GM12891 (cell line): ENCODE results near the gene AQP10. TPM values are rescaled to one million over a fixed set of nuclear protein-coding genes. Genes with fewer than 3 reads are reported as not detected.
"Not testable (repeated sequence)": the region's sequence is repeated elsewhere in the genome, so short reads cannot be mapped to it uniquely, and the experiment has no call there.

Experiments
- DNase-seq: peaks from one replicate; pipeline ENCODE4 v3.0.0; 2011; ENCODE audit warnings: low spot score; ENCODE audit not compliant: insufficient read length
- FAIRE-seq: peaks from 2 replicates; lab custom pipeline; 2011; peaks lifted over from hg19 to GRCh38; lab: Jason Lieb, UNC
- PAX5 ChIP-seq: IDR thresholded peaks from 2 replicates; pipeline ENCODE4 v1.6.1; 2011; ENCODE audit warnings: low read length, moderate library complexity, mild to moderate bottlenecking; ENCODE audit not compliant: insufficient read depth, severe bottlenecking
- POLR2A ChIP-seq: IDR thresholded peaks from 2 replicates; pipeline ENCODE4 v1.6.1; 2011; ENCODE audit warnings: low read depth, low read length, control low read depth
- POLR2AphosphoS5 ChIP-seq: IDR thresholded peaks from 2 replicates; pipeline ENCODE4 v1.6.1; 2011; ENCODE audit warnings: low read depth, low read length, control low read depth
- POU2F2 ChIP-seq: IDR thresholded peaks from 2 replicates; pipeline ENCODE4 v1.6.1; 2011; ENCODE audit warnings: low read depth, mild to moderate bottlenecking, control low read depth, low read length, moderate library complexity
- SPI1 ChIP-seq: IDR thresholded peaks from 2 replicates; pipeline ENCODE4 v1.6.1; 2011; ENCODE audit warnings: low read depth, low read length, control low read depth
- TAF1 ChIP-seq: IDR thresholded peaks from 2 replicates; pipeline ENCODE4 v1.6.1; 2011; ENCODE audit warnings: low read depth, low read length, control low read depth
- polyA plus RNA-seq: library from polyadenylated mRNA; unstranded; fragments of >200 nt; gene quantifications from one replicate; pipeline ENCODE4 v1.2.1, GENCODE V29; 2012; ENCODE audit warnings: low read depth, missing spikeins, inconsistent platforms; ENCODE audit not compliant: missing spikeins

AQP10 gene
- polyA plus RNA-seq, result not detected

- DNase-seq, result no peak
- FAIRE-seq, result no peak
- TF ChIP-seq TAF1, result no peak
- TF ChIP-seq POLR2AphosphoS5, result no peak
- TF ChIP-seq POLR2A, result no peak
- TF ChIP-seq SPI1, result no peak
- TF ChIP-seq POU2F2, result no peak
- no peak for TF ChIP-seq PAX5
Measured at GRCh38 chr1:154320882-154321608, at the start of gene AQP10. TSS of gene AQP10 (plus strand) at chr1:154321093. CDS start at chr1:154321156, 63 bp downstream.

GRCh38 chr1:154272217-154272998 is 48.5 kb upstream of the AQP10 start, which contains the start of gene HAX1:
TSS of gene HAX1 (plus strand) at chr1:154272629. CDS start at chr1:154272724, 95 bp downstream.
- DNase-seq (peak; percentile 75), FAIRE-seq (peak; percentile 98)
- peak; percentile 79 for TF ChIP-seq SPI1
- TF ChIP-seq PAX5, result peak; percentile 66
- peak; percentile 82 for TF ChIP-seq POLR2A
- TF ChIP-seq TAF1, result peak; percentile 93
- peak; percentile 67; the same call in 1 of the 2 replicates for TF ChIP-seq POU2F2
- peak; percentile 77 for TF ChIP-seq POLR2AphosphoS5

GRCh38 chr1:154272999-154273563 is 47.8 kb upstream of the AQP10 start:
- no peak for FAIRE-seq
- no peak for DNase-seq
- TF ChIP-seq PAX5 (no peak), SPI1 (no peak), TAF1 (no peak), POU2F2 (no peak), POLR2A (no peak), POLR2AphosphoS5 (no peak)

GRCh38 chr1:154276797-154277196 is 44.1 kb upstream of the AQP10 start:
- DNase-seq (no peak), FAIRE-seq (no peak)
- TF ChIP-seq POLR2A (no peak), PAX5 (no peak)

- not testable (repeated sequence) for FAIRE-seq, DNase-seq
Measured at GRCh38 chr1:154287591-154287990, 33.3 kb upstream of the AQP10 start.

- DNase-seq, result no peak
- TF ChIP-seq POU2F2, result no peak
- TF ChIP-seq POLR2A, result no peak
- no peak for TF ChIP-seq SPI1
- TF ChIP-seq PAX5, result no peak
- no peak for TF ChIP-seq TAF1
- no peak for TF ChIP-seq POLR2AphosphoS5
- no peak for FAIRE-seq
Measured at GRCh38 chr1:154288661-154289060, 32.2 kb upstream of the AQP10 start.

GRCh38 chr1:154290921-154291320 is 30.0 kb upstream of the AQP10 start:
- TF ChIP-seq SPI1, result no peak
- TF ChIP-seq POLR2A, result no peak
- TF ChIP-seq TAF1, result no peak
- no peak for TF ChIP-seq POU2F2
- FAIRE-seq, result no peak
- DNase-seq, result no peak

- TF ChIP-seq POLR2AphosphoS5 (no peak), POLR2A (no peak), SPI1 (no peak), POU2F2 (no peak), TAF1 (no peak), PAX5 (no peak)
- DNase-seq, result no peak
- no peak for FAIRE-seq
Measured at GRCh38 chr1:154295408-154296235, 25.3 kb upstream of the AQP10 start.

GRCh38 chr1:154301582-154301981 is 19.3 kb upstream of the AQP10 start:
- DNase-seq (no peak), FAIRE-seq (no peak)
- no peak for TF ChIP-seq POU2F2
- no peak for TF ChIP-seq SPI1
- TF ChIP-seq POLR2A, result no peak
- TF ChIP-seq PAX5, result no peak
- no peak for TF ChIP-seq POLR2AphosphoS5
- no peak for TF ChIP-seq TAF1
